Upper lobe of right lung (tissue), 1 donor: ENCODE data around the gene DUSP6. TPM values are rescaled to one million over a fixed set of nuclear protein-coding genes. Genes with fewer than 3 reads are reported as not detected.
A peak's percentile ranks its signal among the peaks of the same experiment; 100 is the strongest.

Experiments used
- ATAC-seq: fragments of 200-7000 bp; cut with Tn5 transposase; one replicate; pipeline ENCODE4 v1.9.1; 2020; ENCODE audit warnings: mild to moderate bottlenecking, moderate library complexity
- DNase-seq: peaks from one replicate; pipeline ENCODE4 v3.0.0-alpha.2; 2020
- H3K27ac ChIP-seq: fragments of 200-600 bp; one replicate; pipeline ENCODE4 v1.8.0; 2022
- H3K27me3 ChIP-seq: fragments of 200-600 bp; one replicate; pipeline ENCODE4 v1.8.0; 2022; ENCODE audit warnings: mild to moderate bottlenecking
- H3K36me3 ChIP-seq: fragments of 200-600 bp; one replicate; pipeline ENCODE4 v1.8.0; 2022
- H3K4me1 ChIP-seq: fragments of 200-600 bp; one replicate; pipeline ENCODE4 v1.8.0; 2022
- H3K4me3 ChIP-seq: fragments of 200-600 bp; one replicate; pipeline ENCODE4 v1.8.0; 2022; ENCODE audit warnings: mild to moderate bottlenecking
- H3K9me3 ChIP-seq: fragments of 200-600 bp; one replicate; pipeline ENCODE4 v1.8.0; 2022
- CTCF ChIP-seq: fragments of 200-600 bp; IDR thresholded peaks from one replicate; pipeline ENCODE4 v1.8.0; 2022; ENCODE audit warnings: antibody characterized with exemption
- intact Hi-C: fragments of 100-400 bp; cut with DNase I; formaldehyde crosslinking; loops from one replicate; pipeline ENCODE4 v1.11.0; 2022
- long read RNA-seq: library from polyadenylated mRNA; unstranded; transcript quantifications from one replicate; pipeline ENCODE4 v2.0.0, GENCODE V29; 2021
- total RNA-seq: library from RNA; stranded (reverse); fragmentation: NEBNext Ultra II Directional; extraction: Animal tissue kit (Norgen Biotek cat#: 25700); gene quantifications from one replicate; pipeline ENCODE4 v1.2.1, GENCODE V29; 2021
- donor health status: DM: no; HTN: yes; CAD: no; lungs with severe emphysema.

The DUSP6 gene, protein sequence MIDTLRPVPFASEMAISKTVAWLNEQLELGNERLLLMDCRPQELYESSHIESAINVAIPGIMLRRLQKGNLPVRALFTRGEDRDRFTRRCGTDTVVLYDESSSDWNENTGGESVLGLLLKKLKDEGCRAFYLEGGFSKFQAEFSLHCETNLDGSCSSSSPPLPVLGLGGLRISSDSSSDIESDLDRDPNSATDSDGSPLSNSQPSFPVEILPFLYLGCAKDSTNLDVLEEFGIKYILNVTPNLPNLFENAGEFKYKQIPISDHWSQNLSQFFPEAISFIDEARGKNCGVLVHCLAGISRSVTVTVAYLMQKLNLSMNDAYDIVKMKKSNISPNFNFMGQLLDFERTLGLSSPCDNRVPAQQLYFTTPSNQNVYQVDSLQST
- total RNA-seq, result 110 TPM
- long read RNA-seq, full-length matches to known transcripts, result 98 of 112 reads
- long read RNA-seq, partial matches to known transcripts, result 5 of 112 reads
- long read RNA-seq, other reads (novel, unspliced or antisense), result 9 of 112 reads

DNA sequence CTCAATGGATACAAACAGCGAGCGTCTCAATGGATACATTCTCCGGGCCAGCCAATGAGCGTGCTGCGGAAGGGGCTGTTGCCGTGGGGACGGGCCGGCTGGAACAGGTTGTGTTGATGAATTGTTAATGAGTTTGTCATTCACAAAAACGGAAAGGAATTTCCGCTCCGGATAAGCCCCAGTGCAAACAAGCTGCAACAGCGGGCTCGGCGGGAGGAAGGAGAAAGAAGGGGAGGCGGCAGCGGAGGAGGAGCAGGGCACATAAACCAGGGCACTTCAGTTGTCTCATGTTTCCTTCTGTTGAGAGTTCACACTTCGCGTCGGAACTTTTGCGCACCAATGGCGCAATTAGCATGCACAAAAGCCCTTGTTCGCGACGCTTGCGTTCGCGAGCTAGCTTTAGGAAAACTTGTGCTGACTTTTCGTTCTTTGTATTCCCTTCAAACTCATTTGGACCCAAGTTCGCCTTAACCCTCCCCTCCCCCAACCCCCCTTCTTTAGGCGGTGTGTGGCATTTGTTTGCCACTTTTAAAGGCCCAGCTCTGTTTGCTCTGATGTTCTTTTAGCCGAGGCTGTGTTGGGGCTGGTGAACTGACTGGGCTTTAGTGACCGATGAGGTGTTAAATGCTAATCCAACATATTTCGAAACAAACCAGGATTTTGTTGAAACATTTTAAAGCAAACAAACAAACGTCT is at the start of gene DUSP6:
DUSP6 (minus strand) TSS at position 10 of the 696 bp plus-strand sequence. CDS start 462 bp downstream, outside the sequence.
- Histone ChIP-seq H3K36me3 (peaks cover 27% of the 10 kb centered on the region), H3K4me1 (peaks cover 37% of the 10 kb centered on the region), H3K27ac (peak within 1 kb of the TSS; percentile 99), H3K27me3 (no peaks in the 10 kb centered on the region), H3K4me3 (peak within 1 kb of the TSS; percentile 72), H3K9me3 (no peaks in the 10 kb centered on the region)
- DNase-seq (peak; percentile 97), ATAC-seq (peak; percentile 76)
- intact Hi-C loops, result loop anchor here (10.0 kb wide), 2 partner anchors 102 to 298 kb away; no protein-coding TSS in a partner anchor
- no peak for TF ChIP-seq CTCF

DNA sequence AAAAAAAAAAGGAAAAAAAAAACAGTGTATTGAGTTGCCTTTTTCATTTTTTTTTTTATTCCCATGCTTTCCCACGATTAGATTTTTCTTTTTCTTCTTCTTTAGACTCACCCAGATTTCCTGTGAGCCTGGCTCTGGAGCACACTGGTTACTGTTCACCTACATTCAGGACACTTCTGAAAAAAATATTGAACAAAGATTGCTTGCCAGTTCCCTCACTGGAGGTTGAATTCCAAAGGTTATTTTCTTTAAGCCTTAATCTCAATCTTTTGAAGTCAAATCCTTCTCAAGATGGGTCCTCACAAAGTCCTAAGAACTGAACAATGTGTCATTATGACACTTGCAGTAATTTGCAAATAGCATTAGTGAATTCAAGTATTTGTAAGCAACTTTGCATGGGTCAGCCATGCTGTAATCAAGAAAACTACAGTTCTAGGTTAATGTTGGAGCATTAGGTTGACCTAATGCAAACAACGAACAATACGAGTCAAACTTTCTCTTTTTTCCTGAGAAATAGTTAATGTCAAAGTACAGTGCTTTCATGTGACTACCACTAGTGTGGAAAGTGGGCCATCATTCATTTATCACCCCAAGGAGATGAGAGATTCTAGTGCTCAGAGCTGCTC is 49.2 kb upstream of the DUSP6 start:
- intact Hi-C loops, result no loop called here

DNA sequence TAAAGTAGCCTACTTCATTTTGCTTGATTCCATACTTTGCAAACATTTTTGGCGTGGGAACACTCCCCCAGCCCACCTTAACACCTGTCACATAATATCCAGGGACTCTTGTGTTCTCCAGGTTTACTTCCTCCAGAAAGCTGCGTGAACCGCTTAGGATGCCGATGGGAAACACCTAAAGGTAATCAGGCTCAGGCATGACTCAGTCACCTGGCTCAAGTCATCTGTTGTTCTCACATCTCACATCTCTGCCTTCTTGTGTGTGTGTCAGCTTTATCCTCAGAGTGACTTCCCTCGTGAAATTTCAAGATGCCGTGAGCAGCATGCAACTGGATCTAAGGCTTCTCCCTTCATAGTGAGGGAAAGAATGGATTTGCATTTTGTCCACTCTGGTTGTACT is 48.1 kb upstream of the DUSP6 start:
- no peak for TF ChIP-seq CTCF
- ATAC-seq, result no peak

More for the DNA sequence above, 49.2 kb upstream of the DUSP6 start:
- ATAC-seq (no peak), DNase-seq (no peak)
- Histone ChIP-seq H3K9me3 (no peaks in the 10 kb centered on the region), H3K4me3 (no peak overlapping the region), H3K4me1 (no peaks in the 10 kb centered on the region), H3K27ac (no peak overlapping the region), H3K27me3 (no peaks in the 10 kb centered on the region), H3K36me3 (no peaks in the 10 kb centered on the region)
- TF ChIP-seq CTCF, result no peak

DNA sequence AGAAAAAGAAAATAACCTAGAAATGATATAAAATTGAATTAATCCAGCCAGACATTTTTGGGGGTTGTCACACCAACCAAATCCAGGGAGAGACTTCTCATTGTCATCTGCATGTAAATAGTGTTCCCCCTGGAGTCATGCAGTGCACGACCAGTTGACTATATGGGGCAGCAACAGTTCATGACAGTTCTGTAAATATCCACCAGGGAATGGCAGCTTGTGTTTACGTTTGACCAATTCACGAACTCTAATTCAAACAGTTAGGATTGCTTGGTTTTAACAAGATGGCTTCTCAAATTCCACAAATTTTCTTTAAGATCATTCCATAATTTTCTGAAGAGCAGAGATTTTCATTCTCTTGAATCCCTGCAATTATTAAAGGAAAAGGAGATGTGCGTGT is 43.4 kb upstream of the DUSP6 start:
- H3K4me1 ChIP-seq, result peaks cover 17% of the 10 kb centered on the region
- no peak overlapping the region for H3K4me3 ChIP-seq
- no peak for TF ChIP-seq CTCF
- ATAC-seq (no peak), DNase-seq (no peak)
- no peaks in the 10 kb centered on the region for H3K9me3 ChIP-seq
- intact Hi-C loops, result no loop called here
- no peaks in the 10 kb centered on the region for H3K36me3 ChIP-seq
- H3K27me3 ChIP-seq, result no peaks in the 10 kb centered on the region
- H3K27ac ChIP-seq, result no peak overlapping the region

More for the DNA sequence above, 48.1 kb upstream of the DUSP6 start:
- Histone ChIP-seq H3K9me3 (no peaks in the 10 kb centered on the region), H3K27me3 (no peaks in the 10 kb centered on the region), H3K4me3 (no peak overlapping the region), H3K36me3 (no peaks in the 10 kb centered on the region), H3K27ac (no peak overlapping the region), H3K4me1 (no peaks in the 10 kb centered on the region)
- intact Hi-C loops, result no loop called here
- no peak for DNase-seq

DNA sequence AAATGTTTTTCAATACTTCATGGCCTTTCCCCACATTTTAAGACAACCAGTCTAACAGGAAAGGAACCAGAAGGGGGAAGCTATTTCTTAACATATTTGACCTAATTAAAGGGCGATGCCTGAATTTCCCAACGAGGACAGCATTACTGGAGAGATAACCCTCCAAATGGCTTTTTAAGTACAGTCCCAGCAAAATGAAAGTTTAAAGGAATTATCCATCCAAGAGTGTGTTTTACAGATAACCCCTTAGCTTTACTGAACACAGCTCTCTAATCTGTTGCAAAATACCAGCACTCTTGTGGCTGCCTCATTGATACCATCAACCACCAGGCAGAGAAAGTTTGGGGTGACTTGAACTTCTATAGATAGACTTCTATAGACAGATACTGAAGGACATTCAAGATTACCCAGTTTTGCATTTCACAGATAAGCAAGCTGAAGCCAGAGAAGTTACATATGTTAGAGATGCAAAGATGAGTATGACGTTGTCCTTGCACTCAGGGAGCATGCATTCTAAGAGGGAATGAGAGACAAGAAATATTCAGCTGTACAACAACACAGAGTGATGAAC is 41.3 kb upstream of the DUSP6 start:
- intact Hi-C loops, result no loop called here
- Histone ChIP-seq H3K4me1 (peaks cover 36% of the 10 kb centered on the region), H3K9me3 (no peaks in the 10 kb centered on the region), H3K4me3 (no peak overlapping the region), H3K27me3 (no peaks in the 10 kb centered on the region), H3K27ac (no peak overlapping the region), H3K36me3 (no peaks in the 10 kb centered on the region)
- TF ChIP-seq CTCF, result no peak
- DNase-seq (no peak), ATAC-seq (peak; percentile 55)
